ENCODE results near the gene IGF1R.

DNA sequence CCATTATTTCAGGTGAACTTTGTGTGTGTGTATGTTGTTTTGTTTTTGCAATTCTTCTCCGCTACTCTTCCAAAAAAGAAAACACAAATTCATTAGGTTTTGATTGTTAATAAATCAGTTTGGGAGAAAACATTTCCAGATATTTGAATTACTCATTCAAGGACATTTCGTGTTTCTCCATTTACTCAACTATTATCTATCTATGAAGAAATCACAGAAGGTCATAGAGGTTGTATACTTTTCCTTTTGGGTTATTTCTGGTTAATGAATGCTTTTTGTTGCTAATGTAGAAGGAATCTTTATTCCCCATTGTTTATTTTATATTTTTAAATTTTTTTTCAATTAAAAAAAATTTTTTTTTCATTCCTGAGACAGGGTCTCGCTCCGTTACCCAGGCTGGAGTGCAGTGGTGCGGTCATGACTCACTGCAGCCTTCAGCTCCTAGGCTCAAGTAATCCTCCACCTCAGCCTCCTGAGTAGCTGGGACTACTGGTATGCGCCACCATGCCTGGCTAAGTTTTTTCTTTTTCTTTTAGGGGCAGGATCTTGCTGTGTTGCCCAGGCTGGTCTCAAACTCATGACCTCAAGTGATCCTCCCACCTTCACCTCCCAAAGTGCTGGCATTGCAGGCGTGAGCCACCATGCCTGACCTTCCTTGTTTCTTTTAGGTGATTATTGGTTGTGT is 28.4 kb downstream of the IGF1R start:
- TF ChIP-seq, protein P1, sequence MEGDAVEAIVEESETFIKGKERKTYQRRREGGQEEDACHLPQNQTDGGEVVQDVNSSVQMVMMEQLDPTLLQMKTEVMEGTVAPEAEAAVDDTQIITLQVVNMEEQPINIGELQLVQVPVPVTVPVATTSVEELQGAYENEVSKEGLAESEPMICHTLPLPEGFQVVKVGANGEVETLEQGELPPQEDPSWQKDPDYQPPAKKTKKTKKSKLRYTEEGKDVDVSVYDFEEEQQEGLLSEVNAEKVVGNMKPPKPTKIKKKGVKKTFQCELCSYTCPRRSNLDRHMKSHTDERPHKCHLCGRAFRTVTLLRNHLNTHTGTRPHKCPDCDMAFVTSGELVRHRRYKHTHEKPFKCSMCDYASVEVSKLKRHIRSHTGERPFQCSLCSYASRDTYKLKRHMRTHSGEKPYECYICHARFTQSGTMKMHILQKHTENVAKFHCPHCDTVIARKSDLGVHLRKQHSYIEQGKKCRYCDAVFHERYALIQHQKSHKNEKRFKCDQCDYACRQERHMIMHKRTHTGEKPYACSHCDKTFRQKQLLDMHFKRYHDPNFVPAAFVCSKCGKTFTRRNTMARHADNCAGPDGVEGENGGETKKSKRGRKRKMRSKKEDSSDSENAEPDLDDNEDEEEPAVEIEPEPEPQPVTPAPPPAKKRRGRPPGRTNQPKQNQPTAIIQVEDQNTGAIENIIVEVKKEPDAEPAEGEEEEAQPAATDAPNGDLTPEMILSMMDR (IDR thresholded peaks at IDR 0.05), result no peak
- no peak for TF ChIP-seq POLR2AphosphoS5 (IDR thresholded peaks at IDR 0.05)
